Natural killer cell (primary cell): ENCODE measurements around the gene PIM2. TPM values are rescaled to one million over a fixed set of nuclear protein-coding genes. Genes with fewer than 3 reads are reported as not detected.
A peak's percentile ranks its signal among the peaks of the same experiment; 100 is the strongest.

Experiments used
- ATAC-seq, 3 donors: fragments of 150-1000 bp in 2 of 3; fragments of 200-7000 bp in 1 of 3; cut with Tn5 transposase; 1 replicate in 1 of 3; 2 replicates in 2 of 3; pipeline ENCODE4 v1.10.0; 2021; ENCODE audit warnings: mild to moderate bottlenecking in 2 of 3, moderate library complexity in 2 of 3
- DNase-seq, 2 donors: peaks; one replicate each; pipeline versions ENCODE4 v3.0.0 to v3.0.0-alpha.2; 2013 to 2021; ENCODE audit warnings: mixed read lengths in 1 of 2
- H3K27ac ChIP-seq: one replicate; pipeline ENCODE4 v1.5.1; 2013; ENCODE audit warnings: mild to moderate bottlenecking, low read length
- H3K27me3 ChIP-seq: one replicate; pipeline ENCODE4 v1.6.1; 2013; ENCODE audit warnings: low read length; ENCODE audit not compliant: control insufficient read depth, insufficient read depth
- H3K36me3 ChIP-seq: one replicate; pipeline ENCODE4 v1.6.1; 2013; ENCODE audit warnings: low read length; ENCODE audit not compliant: control insufficient read depth, insufficient read depth
- H3K4me1 ChIP-seq: one replicate; pipeline ENCODE4 v1.6.1; 2013; ENCODE audit warnings: low read length; ENCODE audit not compliant: control insufficient read depth, insufficient read depth
- H3K4me3 ChIP-seq: one replicate; pipeline ENCODE4 v1.5.1; 2013; ENCODE audit warnings: low read length
- H3K9me3 ChIP-seq: one replicate; pipeline ENCODE4 v1.6.1; 2013; ENCODE audit warnings: low read length; ENCODE audit not compliant: control insufficient read depth, insufficient read depth
- H3K27ac Mint-ChIP-seq, 2 donors: one replicate each; pipeline ENCODE4 v1.8.0; 2022; ENCODE audit warnings: mild to moderate bottlenecking in 2 of 2, mixed read lengths in 2 of 2, moderate library complexity in 1 of 2
- H3K27me3 Mint-ChIP-seq, 2 donors: one replicate each; pipeline ENCODE4 v1.8.0; 2022; ENCODE audit warnings: low read depth in 2 of 2, mixed read lengths in 2 of 2
- H3K36me3 Mint-ChIP-seq: one replicate; pipeline ENCODE4 v1.8.0; 2022; ENCODE audit warnings: mixed read lengths
- H3K4me1 Mint-ChIP-seq, 2 donors: one replicate each; pipeline ENCODE4 v1.8.0; 2022; ENCODE audit warnings: mixed read lengths in 2 of 2
- H3K4me3 Mint-ChIP-seq: one replicate; pipeline ENCODE4 v1.8.0; 2022; ENCODE audit warnings: mild to moderate bottlenecking, moderate library complexity, mixed read lengths
- H3K9me3 Mint-ChIP-seq, 2 donors: one replicate each; pipeline ENCODE4 v1.8.0; 2022; ENCODE audit warnings: mixed read lengths in 2 of 2
- CTCF ChIP-seq: fragments of 200-600 bp; IDR thresholded peaks from one replicate; pipeline ENCODE4 v1.8.0; 2022; ENCODE audit warnings: antibody characterized with exemption
- WGBS: methylation state at CpG from one replicate; pipeline ENCODE4 v1.1.7; 2013; ENCODE audit warnings: missing lambda C conversion rate; ENCODE audit not compliant: insufficient coverage; 5-methylcytosine and 5-hydroxymethylcytosine counted together
- intact Hi-C: fragments of 100-400 bp; cut with micrococcal nuclease; formaldehyde crosslinking; loops from one replicate; pipeline ENCODE4 v1.14.2; 2022
- total RNA-seq, 4 donors: library from RNA; stranded (reverse); fragments of 120-200 nt in 1 of 4; gene quantifications; one replicate each; pipeline versions ENCODE4 v1.2.3 to v1.2.4, GENCODE V29; 2013 to 2022

The PIM2 gene
- total RNA-seq, 3 donors from 2014 or later (not counting 1 experiment from before 2014, with no cell fraction given), result 134 to 173 (median 150) TPM

- no peaks in the 10 kb centered on the region for H3K9me3 ChIP-seq
- ATAC-seq, result no peak
- TF ChIP-seq CTCF, result no peak
- intact Hi-C loops, result no loop called here
- H3K27ac ChIP-seq, result no peak overlapping the region
- Mint-ChIP-seq H3K27ac (no peak overlapping the region), H3K9me3 (no peaks in the 10 kb centered on the region), H3K4me1 (peaks cover 9 to 12% of the 10 kb centered on the region in 2 donors), H3K27me3 (no peaks in the 10 kb centered on the region), H3K36me3 (no peaks in the 10 kb centered on the region), H3K4me3 (no peak overlapping the region)
- no peaks in the 10 kb centered on the region for H3K27me3 ChIP-seq
- WGBS, result 67% methylated on average over 1 of the region's 2 CpGs
- H3K36me3 ChIP-seq, result peaks cover 21% of the 10 kb centered on the region
- DNase-seq, result no peak
- H3K4me1 ChIP-seq, result peaks cover 42% of the 10 kb centered on the region
- no peak overlapping the region for H3K4me3 ChIP-seq
Observed at GRCh38 chrX:48927736-48928382, 9.0 kb upstream of the PIM2 start.

- H3K4me1 ChIP-seq, result peaks cover 49% of the 10 kb centered on the region
- Mint-ChIP-seq H3K9me3 (no peaks in the 10 kb centered on the region), H3K27ac (no peak overlapping the region), H3K27me3 (no peaks in the 10 kb centered on the region), H3K36me3 (no peaks in the 10 kb centered on the region), H3K4me3 (no peak overlapping the region), H3K4me1 (peaks cover 9 to 19% of the 10 kb centered on the region in 2 donors)
- ATAC-seq (no peak), DNase-seq (no peak)
- H3K4me3 ChIP-seq, result no peak overlapping the region
- no peak for TF ChIP-seq CTCF
- intact Hi-C loops, result no loop called here
- peaks cover 21% of the 10 kb centered on the region for H3K36me3 ChIP-seq
- 92% methylated on average over 3 of the region's 5 CpGs for WGBS
- no peaks in the 10 kb centered on the region for H3K9me3 ChIP-seq
- H3K27me3 ChIP-seq, result no peaks in the 10 kb centered on the region
- no peak overlapping the region for H3K27ac ChIP-seq
Observed at GRCh38 chrX:48927123-48927522, 8.3 kb upstream of the PIM2 start.

GRCh38 chrX:48924270-48924669 lies 5.4 kb upstream of the PIM2 start:
- Mint-ChIP-seq H3K27ac (peak overlapping the region; percentile 57 to 86), H3K4me3 (peak overlapping the region; percentile 43), H3K27me3 (no peaks in the 10 kb centered on the region), H3K4me1 (peaks cover 34 to 40% of the 10 kb centered on the region in 2 donors), H3K9me3 (no peaks in the 10 kb centered on the region), H3K36me3 (no peaks in the 10 kb centered on the region)
- H3K36me3 ChIP-seq, result peaks cover 11% of the 10 kb centered on the region
- peaks cover 77% of the 10 kb centered on the region for H3K4me1 ChIP-seq
- DNase-seq (no peak), ATAC-seq (peak; percentile 12 to 40 (median 37))
- 40% methylated on average over 5 of the region's 5 CpGs for WGBS
- no peaks in the 10 kb centered on the region for H3K27me3 ChIP-seq
- H3K4me3 ChIP-seq, result no peak overlapping the region
- H3K27ac ChIP-seq, result peak overlapping the region; percentile 57
- intact Hi-C loops, result no loop called here
- TF ChIP-seq CTCF, result no peak
- no peaks in the 10 kb centered on the region for H3K9me3 ChIP-seq

GRCh38 chrX:48923771-48924170 lies 4.9 kb upstream of the PIM2 start:
- peaks cover 77% of the 10 kb centered on the region for H3K4me1 ChIP-seq
- peak overlapping the region; percentile 43 for H3K4me3 Mint-ChIP-seq
- H3K27me3 ChIP-seq, result no peaks in the 10 kb centered on the region
- peaks cover 11% of the 10 kb centered on the region for H3K36me3 ChIP-seq
- peak overlapping the region; percentile 57 for H3K27ac ChIP-seq
- TF ChIP-seq CTCF, result no peak
- no peaks in the 10 kb centered on the region for H3K36me3 Mint-ChIP-seq
- H3K27me3 Mint-ChIP-seq, result no peaks in the 10 kb centered on the region
- peaks cover 34 to 44% of the 10 kb centered on the region in 2 donors for H3K4me1 Mint-ChIP-seq
- ATAC-seq, result no peak
- no peak for DNase-seq
- no peak overlapping the region for H3K4me3 ChIP-seq
- H3K9me3 Mint-ChIP-seq, result no peaks in the 10 kb centered on the region
- no peaks in the 10 kb centered on the region for H3K9me3 ChIP-seq
- WGBS, result 73% methylated on average over 13 of the region's 13 CpGs
- intact Hi-C loops, result no loop called here
- peak overlapping the region; percentile 57 to 86 for H3K27ac Mint-ChIP-seq
